Stimulated activated CD8-positive, alpha-beta memory T cell treated with anti-CD3 and anti-CD28 coated beads, Interleukin-12 subunit alpha, Interleukin-12 subunit beta, amount 100 ng/mL, for 1 hour (primary cell): ENCODE results near the gene GPC5.

Experiments
- DNase-seq: peaks from one replicate; pipeline ENCODE4 v3.0.0-alpha.2; 2020; ENCODE audit warnings: low read depth

The GPC5 gene

DNA sequence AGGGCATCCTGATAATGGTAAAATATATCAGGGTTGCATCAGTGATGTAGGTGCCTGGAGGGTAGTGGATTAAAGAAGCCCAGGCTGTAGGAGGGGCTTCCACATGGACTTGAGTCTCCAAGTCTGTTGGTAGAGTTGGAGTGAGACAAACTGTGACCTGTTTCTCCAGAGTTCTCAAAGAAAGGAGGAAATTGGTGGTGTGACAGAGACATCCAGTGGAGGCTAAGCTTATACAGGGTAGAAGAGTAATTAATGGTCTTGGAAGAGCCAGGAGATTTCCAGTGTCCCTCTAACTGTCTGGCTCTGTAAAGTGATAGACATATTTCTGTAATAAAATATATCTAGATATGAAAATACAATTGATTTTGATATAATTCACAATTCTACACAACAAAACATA lies 61.1 kb downstream of the GPC5 start:
- no peak for DNase-seq

- no peak for DNase-seq
These were observed 65.9 kb downstream of the GPC5 start for GRCh38 chr13:91464336-91464735.

GRCh38 chr13:91467236-91467635 lies 68.8 kb downstream of the GPC5 start:
- DNase-seq, result no peak

GRCh38 chr13:91468301-91468700 lies 69.9 kb downstream of the GPC5 start:
- DNase-seq, result no peak

- no peak for DNase-seq
These were observed 71.7 kb downstream of the GPC5 start for GRCh38 chr13:91470084-91470621.

GRCh38 chr13:91470681-91471080 lies 72.3 kb downstream of the GPC5 start:
- DNase-seq, result no peak

GRCh38 chr13:91482427-91482826 lies 84.0 kb downstream of the GPC5 start:
- DNase-seq, result no peak

GRCh38 chr13:91491980-91492379 lies 93.6 kb downstream of the GPC5 start:
- no peak for DNase-seq

DNA sequence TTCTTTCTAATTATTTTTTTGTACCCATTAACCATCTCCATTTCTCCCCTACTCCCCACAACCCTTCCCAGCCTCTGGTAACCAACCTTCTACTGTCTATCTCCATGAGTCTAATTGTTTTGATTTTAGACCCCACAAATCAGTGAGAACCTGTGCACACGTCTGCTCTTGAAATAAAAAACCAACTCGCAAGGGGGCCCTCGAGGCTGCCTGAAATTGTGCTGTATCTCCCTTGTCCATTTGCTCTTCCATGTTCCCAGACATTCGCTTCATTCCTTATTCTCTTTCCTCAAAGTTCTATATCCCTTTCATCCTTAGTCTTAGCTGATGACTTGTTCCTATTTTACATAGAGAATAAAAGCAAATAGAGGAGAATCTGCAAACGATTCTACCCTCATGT lies 95.0 kb downstream of the GPC5 start:
- DNase-seq, result no peak

DNA sequence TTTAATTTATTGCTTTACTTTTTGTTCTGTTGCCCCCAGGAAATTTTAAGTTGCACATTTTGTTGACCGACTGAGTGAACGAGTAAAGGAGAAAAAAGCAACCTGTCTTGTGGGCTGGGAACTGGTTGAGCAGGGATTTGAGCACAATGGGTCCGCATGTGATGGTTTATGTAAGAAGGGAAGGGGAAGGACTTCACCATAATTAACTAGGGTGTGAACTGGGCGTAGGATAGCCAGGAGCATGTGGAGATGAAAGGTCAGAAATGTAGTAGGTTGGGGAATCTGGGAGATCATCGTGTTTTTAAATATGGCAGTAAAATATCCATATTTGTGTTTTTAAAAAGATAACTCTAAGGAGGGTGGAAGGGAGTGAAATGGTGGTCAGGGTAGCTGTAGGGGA lies 99.9 kb downstream of the GPC5 start:
- DNase-seq, result no peak

DNA sequence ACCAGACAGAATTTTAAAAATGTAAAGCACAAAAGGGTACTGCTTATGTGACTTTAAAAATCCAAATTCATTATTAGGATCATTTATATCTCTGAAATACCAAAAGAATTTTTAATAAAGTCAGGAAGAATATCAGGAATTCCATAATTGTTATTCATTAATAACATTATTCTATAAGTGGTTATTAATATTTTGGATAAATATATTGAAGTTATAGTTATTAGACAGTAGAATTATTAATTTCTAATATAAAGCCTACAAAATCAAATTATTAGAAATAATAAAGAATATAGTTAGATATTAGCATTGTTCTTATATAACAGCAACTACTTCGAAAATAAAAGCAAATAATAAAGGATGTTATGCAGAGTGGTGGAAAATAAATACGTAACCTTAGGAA lies 105.8 kb downstream of the GPC5 start:
- DNase-seq, result no peak

GRCh38 chr13:91506759-91507158 lies 108.3 kb downstream of the GPC5 start:
- no peak for DNase-seq

- DNase-seq, result no peak
These were observed 111.6 kb downstream of the GPC5 start for GRCh38 chr13:91510058-91510457.

DNA sequence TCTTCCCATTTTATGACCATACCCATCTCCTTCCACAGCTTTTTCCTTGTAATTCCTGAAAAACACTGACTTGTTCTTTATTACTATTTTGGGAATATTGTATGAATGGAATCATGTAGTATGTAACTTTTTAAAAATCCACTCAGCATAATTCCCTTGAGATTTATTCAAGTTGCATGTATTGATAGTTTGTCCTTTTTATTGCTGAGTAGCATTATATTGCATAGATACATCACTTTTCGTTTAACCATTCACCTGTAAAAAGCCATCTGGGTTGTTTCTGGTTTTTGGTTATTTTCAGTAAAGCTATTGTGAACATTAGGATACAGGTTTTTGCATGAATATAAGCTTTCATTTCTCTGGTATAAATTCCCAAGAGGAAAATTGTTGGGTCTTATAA lies 115.4 kb downstream of the GPC5 start:
- no peak for DNase-seq

DNA sequence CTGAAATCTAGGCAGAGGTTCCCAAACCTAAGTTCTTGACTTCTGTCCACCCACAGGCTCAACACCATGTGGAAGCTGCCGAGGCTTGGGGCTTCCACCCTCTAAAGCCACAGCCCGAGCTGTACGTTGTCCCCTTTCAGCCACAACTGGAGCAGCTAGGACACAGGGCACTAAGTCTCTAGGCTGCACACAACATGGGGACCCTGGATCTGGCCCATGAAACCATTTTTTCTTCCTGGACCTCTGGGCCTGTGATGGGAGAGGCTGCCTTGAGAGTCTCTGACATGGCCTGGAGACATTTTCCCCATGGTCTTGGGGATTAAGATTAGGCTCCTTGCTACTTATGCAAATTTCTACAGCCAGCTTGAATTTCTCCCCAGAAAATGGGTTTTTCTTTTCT lies 118.4 kb downstream of the GPC5 start:
- DNase-seq, result no peak

- no peak for DNase-seq
These were observed 122.5 kb downstream of the GPC5 start for GRCh38 chr13:91520952-91521351.

DNA sequence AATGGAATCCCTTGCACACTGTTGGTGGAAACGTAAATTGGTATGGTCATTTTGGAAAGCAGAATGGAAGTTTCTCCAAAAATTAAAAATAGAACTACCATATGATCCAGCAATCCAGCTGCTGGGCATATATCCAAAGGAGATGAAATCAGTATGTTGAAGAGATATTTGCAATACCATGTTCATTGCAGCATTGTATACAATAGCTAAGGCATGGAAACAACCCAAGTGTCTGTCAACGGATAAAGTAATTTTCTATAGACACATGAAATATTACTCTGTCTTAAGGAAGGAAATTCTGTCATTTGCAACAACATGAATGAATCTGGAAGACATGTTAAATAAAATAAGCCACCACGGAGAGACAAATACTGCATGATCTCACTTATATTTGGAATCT lies 124.7 kb downstream of the GPC5 start:
- DNase-seq, result no peak

GRCh38 chr13:91526543-91527033 lies 128.2 kb downstream of the GPC5 start:
- DNase-seq, result no peak

DNA sequence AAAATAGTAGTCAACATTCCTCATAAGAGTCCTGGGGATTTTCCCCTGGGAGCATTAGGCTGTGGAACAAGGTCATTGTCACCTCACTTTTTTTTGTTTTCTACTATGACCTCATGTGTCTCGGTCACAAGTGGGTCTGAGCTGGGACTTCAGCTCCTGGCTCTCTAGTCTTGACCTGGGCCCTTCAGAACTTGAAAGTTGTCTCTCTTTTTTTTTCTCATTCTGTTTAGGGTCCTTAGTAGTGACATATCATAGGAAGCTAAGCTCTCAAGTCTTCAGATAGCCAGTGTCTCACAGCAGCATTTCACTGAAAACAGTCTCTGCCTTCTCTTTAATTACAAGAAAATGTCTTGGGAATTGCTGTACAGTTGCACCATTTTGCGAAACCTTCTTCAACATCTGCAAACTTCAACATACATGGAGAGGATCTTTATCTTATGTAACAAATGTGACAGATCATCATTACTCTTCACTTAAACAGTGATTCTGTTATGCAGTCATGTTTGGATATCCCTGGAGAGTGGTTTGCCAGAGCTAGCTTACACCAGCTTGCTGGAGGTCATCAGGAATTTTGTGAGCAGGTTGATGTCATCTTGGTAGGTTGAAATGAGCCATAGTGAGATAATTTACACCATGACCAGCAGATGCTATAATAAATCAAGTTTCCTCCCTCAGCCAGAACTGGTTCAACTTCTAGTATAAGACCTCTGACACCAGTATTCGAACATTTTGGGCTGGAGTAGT lies 131.5 kb downstream of the GPC5 start:
- DNase-seq, result no peak

GRCh38 chr13:91531646-91532045 lies 133.2 kb downstream of the GPC5 start:
- DNase-seq, result no peak

- no peak for DNase-seq
These were observed 134.9 kb downstream of the GPC5 start for GRCh38 chr13:91533354-91533753.

- DNase-seq, result no peak
These were observed 136.6 kb downstream of the GPC5 start for GRCh38 chr13:91534996-91535395.

DNA sequence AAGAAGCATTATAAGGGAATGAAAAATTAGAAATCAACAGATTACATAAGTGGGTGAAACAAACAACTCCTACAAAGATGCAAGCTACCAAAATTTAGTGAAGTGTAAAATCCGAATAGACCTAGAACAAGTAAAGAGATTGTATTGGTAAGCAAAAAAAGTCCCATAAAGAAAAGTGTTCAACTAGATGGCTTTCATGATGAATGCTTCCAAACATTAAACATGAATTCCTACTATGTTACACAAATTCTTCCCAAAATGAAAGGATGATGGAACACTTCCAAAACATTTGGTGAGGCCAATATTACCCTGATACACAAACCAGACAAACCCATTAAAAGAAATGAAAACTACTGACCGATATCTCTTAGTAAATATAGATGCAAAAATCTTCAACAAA lies 139.0 kb downstream of the GPC5 start:
- DNase-seq, result no peak
